ENCODE measurements around the gene OTUB2.

DNA sequence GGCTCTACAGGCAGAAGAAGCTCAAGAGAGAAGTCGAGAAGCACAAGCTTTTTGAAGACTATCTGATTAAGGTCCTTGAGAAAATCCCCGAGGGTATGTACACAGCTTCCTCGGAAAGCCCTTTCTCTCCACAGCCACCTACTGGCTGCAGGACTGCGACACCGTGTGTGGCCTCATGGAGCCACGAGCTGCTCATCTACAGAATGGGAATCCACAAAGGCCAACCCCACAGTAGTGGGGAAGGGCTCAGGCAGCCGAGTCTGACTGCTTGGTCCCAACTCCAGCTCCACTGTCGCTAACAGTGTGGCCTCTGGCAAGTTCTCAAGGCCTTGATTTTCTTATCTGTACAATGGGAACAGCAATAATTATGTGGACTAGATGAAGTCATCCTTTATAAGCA is 26.6 kb upstream of the OTUB2 start:
- TF ChIP-seq GLIS3 (CRISPR knock-in tag; IDR thresholded peaks at IDR 0.05) (no peak), ZFP30 (CRISPR knock-in tag; IDR thresholded peaks at IDR 0.05) (no peak), RARB (CRISPR knock-in tag; IDR thresholded peaks at IDR 0.05) (no peak), ZFP3 (CRISPR knock-in tag; IDR thresholded peaks at IDR 0.05) (no peak), CSDC2 (CRISPR knock-in tag; IDR thresholded peaks at IDR 0.05) (no peak), TOX (CRISPR knock-in tag; IDR thresholded peaks at IDR 0.05; ENCODE audit: borderline replicate concordance) (no peak), TCF4 (CRISPR knock-in tag; IDR thresholded peaks at IDR 0.05; ENCODE audit: borderline replicate concordance) (no peak), ARNTL (CRISPR knock-in tag; IDR thresholded peaks at IDR 0.05; ENCODE audit: borderline replicate concordance, low read depth) (no peak), ZNF8 (CRISPR knock-in tag; IDR thresholded peaks at IDR 0.05) (no peak), ESRRG (CRISPR knock-in tag; IDR thresholded peaks at IDR 0.05) (no peak), PATZ1 (CRISPR knock-in tag; IDR thresholded peaks at IDR 0.05; ENCODE audit: borderline replicate concordance) (no peak)
- TF ChIP-seq, protein P1, sequence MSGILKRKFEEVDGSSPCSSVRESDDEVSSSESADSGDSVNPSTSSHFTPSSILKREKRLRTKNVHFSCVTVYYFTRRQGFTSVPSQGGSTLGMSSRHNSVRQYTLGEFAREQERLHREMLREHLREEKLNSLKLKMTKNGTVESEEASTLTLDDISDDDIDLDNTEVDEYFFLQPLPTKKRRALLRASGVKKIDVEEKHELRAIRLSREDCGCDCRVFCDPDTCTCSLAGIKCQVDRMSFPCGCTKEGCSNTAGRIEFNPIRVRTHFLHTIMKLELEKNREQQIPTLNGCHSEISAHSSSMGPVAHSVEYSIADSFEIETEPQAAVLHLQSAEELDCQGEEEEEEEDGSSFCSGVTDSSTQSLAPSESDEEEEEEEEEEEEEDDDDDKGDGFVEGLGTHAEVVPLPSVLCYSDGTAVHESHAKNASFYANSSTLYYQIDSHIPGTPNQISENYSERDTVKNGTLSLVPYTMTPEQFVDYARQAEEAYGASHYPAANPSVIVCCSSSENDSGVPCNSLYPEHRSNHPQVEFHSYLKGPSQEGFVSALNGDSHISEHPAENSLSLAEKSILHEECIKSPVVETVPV (CRISPR knock-in tag; IDR thresholded peaks at IDR 0.05), result no peak
- TF ChIP-seq, protein P2, sequence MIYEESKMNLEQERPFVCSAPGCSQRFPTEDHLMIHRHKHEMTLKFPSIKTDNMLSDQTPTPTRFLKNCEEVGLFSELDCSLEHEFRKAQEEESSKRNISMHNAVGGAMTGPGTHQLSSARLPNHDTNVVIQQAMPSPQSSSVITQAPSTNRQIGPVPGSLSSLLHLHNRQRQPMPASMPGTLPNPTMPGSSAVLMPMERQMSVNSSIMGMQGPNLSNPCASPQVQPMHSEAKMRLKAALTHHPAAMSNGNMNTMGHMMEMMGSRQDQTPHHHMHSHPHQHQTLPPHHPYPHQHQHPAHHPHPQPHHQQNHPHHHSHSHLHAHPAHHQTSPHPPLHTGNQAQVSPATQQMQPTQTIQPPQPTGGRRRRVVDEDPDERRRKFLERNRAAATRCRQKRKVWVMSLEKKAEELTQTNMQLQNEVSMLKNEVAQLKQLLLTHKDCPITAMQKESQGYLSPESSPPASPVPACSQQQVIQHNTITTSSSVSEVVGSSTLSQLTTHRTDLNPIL (CRISPR knock-in tag; IDR thresholded peaks at IDR 0.05; ENCODE audit: low read depth), result no peak
